Measurements from ENCODE around the gene RBFOX2. TPM values are rescaled to one million over a fixed set of nuclear protein-coding genes. Genes with fewer than 3 reads are reported as not detected.
A peak's percentile ranks its signal among the peaks of the same experiment; 100 is the strongest.

Gene RBFOX2
- total and polyA plus RNA-seq, 8 donors, result 12.9 to 33.7 (median 16.7) TPM

DNA sequence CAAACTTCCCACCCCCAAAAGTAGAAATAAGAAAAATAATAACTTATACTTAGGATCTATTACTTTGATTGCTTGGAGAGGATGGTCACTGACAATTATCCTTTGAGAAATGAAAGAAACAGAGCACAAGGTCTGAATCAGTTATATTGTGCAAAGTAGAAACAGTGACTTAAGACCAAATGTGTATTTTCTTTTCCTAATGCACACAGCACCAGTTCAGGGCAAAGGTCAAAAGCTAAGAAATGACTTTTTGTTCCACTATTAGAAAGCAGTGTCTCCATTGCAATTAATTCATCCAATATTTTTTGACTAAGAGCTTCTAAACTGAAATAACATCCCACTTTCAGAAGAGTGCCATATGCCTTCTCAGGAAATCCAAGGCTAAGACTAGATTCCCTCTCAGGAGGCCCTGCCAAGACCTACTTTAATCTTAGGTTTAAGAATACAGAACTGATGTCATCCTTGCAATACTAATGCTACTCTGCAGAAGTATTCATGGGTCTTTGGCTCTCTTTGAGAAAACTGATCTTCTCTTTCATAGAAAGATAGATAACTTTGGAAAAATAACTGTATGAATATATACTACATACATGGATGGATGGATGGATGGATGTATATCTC is 164.0 kb downstream of the RBFOX2 start:
- H3K9me3 ChIP-seq, result no peaks in the 10 kb centered on the region
- no peaks in the 10 kb centered on the region for H3K27me3 ChIP-seq
- DNase-seq, result no peak
- intact Hi-C loops (cut with DNase I), result no loop called here
- no peak for TF ChIP-seq CTCF (IDR thresholded peaks at IDR 0.05)
- FAIRE-seq, result no peak
- H3K4me1 ChIP-seq, result peaks cover 0 to 10% (median 7%) of the 10 kb centered on the region in 3 donors
- peak in 2 of 4 donors; percentile 36 to 48 for ATAC-seq
- H3K27ac ChIP-seq, result no peak overlapping the region
- no peak overlapping the region for H3K4me3 ChIP-seq
- H3K36me3 ChIP-seq, result no peaks in the 10 kb centered on the region

- intact Hi-C loops (cut with DNase I), result no loop called here
- FAIRE-seq (no peak), ATAC-seq (no peak), DNase-seq (no peak)
- Histone ChIP-seq H3K4me1 (peaks cover 0 to 10% (median 7%) of the 10 kb centered on the region in 3 donors), H3K4me3 (no peak overlapping the region), H3K27me3 (no peaks in the 10 kb centered on the region), H3K27ac (no peak overlapping the region), H3K9me3 (no peaks in the 10 kb centered on the region), H3K36me3 (no peaks in the 10 kb centered on the region)
- 74% methylated on average over 5 of the region's 5 CpGs for WGBS, 2 donors
- TF ChIP-seq CTCF (IDR thresholded peaks at IDR 0.05), result no peak
These were observed 165.2 kb downstream of the RBFOX2 start for GRCh38 chr22:35863432-35863831.

DNA sequence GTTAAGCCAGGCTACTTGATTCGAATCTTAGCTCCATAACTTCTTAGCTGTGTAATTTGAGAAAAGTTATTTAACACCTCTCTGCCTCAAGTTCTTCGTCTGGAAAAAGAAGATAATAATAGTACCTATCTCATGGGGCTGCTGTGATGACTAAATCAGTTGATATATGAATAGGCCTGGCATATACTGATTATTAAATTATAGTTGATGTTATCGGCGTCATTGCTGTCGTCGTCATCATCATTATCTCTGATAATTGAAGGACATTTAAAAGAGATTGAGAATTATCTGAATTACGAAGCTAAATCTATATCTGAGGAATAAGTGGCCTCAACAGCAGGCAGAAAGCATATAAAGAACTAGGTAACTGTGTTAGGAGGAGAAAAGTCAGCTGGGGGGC is 165.9 kb downstream of the RBFOX2 start:
- no peak for DNase-seq
- intact Hi-C loops (cut with DNase I), result no loop called here
- H3K27ac ChIP-seq, result no peak overlapping the region
- H3K4me3 ChIP-seq, result no peak overlapping the region
- no peaks in the 10 kb centered on the region for H3K9me3 ChIP-seq
- H3K27me3 ChIP-seq, result no peaks in the 10 kb centered on the region
- 81 to 86% methylated on average over 7 of the region's 7 CpGs for WGBS, 2 donors
- H3K36me3 ChIP-seq, result no peaks in the 10 kb centered on the region
- peaks cover 0 to 10% (median 7%) of the 10 kb centered on the region in 3 donors for H3K4me1 ChIP-seq
- no peak for TF ChIP-seq CTCF (IDR thresholded peaks at IDR 0.05)
- no peak for FAIRE-seq
- ATAC-seq, result no peak

- H3K9me3 ChIP-seq, result no peaks in the 10 kb centered on the region
- TF ChIP-seq CTCF (IDR thresholded peaks at IDR 0.05), result no peak
- H3K27ac ChIP-seq, result no peak overlapping the region
- H3K4me1 ChIP-seq, result peaks cover 0 to 10% (median 7%) of the 10 kb centered on the region in 3 donors
- FAIRE-seq, result no peak
- no peak for ATAC-seq
- intact Hi-C loops (cut with DNase I), result no loop called here
- no peak overlapping the region for H3K4me3 ChIP-seq
- no peaks in the 10 kb centered on the region for H3K36me3 ChIP-seq
- no peaks in the 10 kb centered on the region for H3K27me3 ChIP-seq
- DNase-seq, result no peak
- 89 to 93% methylated on average over 4 of the region's 4 CpGs for WGBS, 2 donors
These were observed 167.2 kb downstream of the RBFOX2 start for GRCh38 chr22:35861451-35861850.

- Histone ChIP-seq H3K36me3 (no peaks in the 10 kb centered on the region), H3K27ac (no peak overlapping the region), H3K4me3 (no peak overlapping the region), H3K9me3 (no peaks in the 10 kb centered on the region), H3K4me1 (peaks cover 0 to 10% (median 7%) of the 10 kb centered on the region in 3 donors), H3K27me3 (no peaks in the 10 kb centered on the region)
- TF ChIP-seq CTCF (IDR thresholded peaks at IDR 0.05), result no peak
- FAIRE-seq (peak; percentile 29), ATAC-seq (no peak), DNase-seq (no peak)
- intact Hi-C loops (cut with DNase I), result no loop called here
- 62 to 69% methylated on average over 3 of the region's 3 CpGs for WGBS, 2 donors
These were observed 167.8 kb downstream of the RBFOX2 start for GRCh38 chr22:35860837-35861236.

Measured in pancreas (tissue), 10 donors.